HuH-7.5 (cell line): ENCODE results near the gene KLF7.

ENCODE experiments used
- DNase-seq: peaks from one replicate; pipeline ENCODE4 v3.0.0; 2011; ENCODE audit warnings: low spot score

The KLF7 gene

GRCh38 chr2:207123776-207124391 is 41.9 kb downstream of the KLF7 start:
- DNase-seq, result no peak

GRCh38 chr2:207123335-207123744 is 42.4 kb downstream of the KLF7 start:
- no peak for DNase-seq

GRCh38 chr2:207122651-207123334 is 43.0 kb downstream of the KLF7 start:
- no peak for DNase-seq

GRCh38 chr2:207121784-207122183 is 44.0 kb downstream of the KLF7 start:
- no peak for DNase-seq

GRCh38 chr2:207119048-207119447 is 46.7 kb downstream of the KLF7 start:
- DNase-seq, result no peak

- DNase-seq, result no peak
These were observed 48.1 kb downstream of the KLF7 start for GRCh38 chr2:207117668-207118067.

- DNase-seq, result no peak
These were observed 49.9 kb downstream of the KLF7 start for GRCh38 chr2:207115715-207116364.

GRCh38 chr2:207113414-207113813 is 52.3 kb downstream of the KLF7 start:
- DNase-seq, result no peak

GRCh38 chr2:207112785-207113184 is 53.0 kb downstream of the KLF7 start:
- no peak for DNase-seq

GRCh38 chr2:207112383-207112782 is 53.4 kb downstream of the KLF7 start:
- no peak for DNase-seq

GRCh38 chr2:207111757-207112156 is 54.0 kb downstream of the KLF7 start:
- DNase-seq, result no peak

- DNase-seq, result no peak
These were observed 55.0 kb downstream of the KLF7 start for GRCh38 chr2:207110715-207111114.

- DNase-seq, result no peak
These were observed 55.4 kb downstream of the KLF7 start for GRCh38 chr2:207110310-207110709.

GRCh38 chr2:207109768-207110167 is 56.0 kb downstream of the KLF7 start:
- no peak for DNase-seq

- no peak for DNase-seq
These were observed 57.3 kb downstream of the KLF7 start for GRCh38 chr2:207108440-207108839.

- no peak for DNase-seq
These were observed 58.2 kb downstream of the KLF7 start for GRCh38 chr2:207107551-207107950.

- DNase-seq, result no peak
These were observed 58.6 kb downstream of the KLF7 start for GRCh38 chr2:207107131-207107530.

- no peak for DNase-seq
These were observed 62.6 kb downstream of the KLF7 start for GRCh38 chr2:207103132-207103531.

- no peak for DNase-seq
These were observed 63.8 kb downstream of the KLF7 start for GRCh38 chr2:207101984-207102383.

- DNase-seq, result no peak
These were observed 68.5 kb downstream of the KLF7 start for GRCh38 chr2:207097278-207097677.

GRCh38 chr2:207095963-207096362 is 69.8 kb downstream of the KLF7 start:
- no peak for DNase-seq

GRCh38 chr2:207093234-207093633 is 72.5 kb downstream of the KLF7 start:
- no peak for DNase-seq

GRCh38 chr2:207092818-207093217 is 72.9 kb downstream of the KLF7 start:
- DNase-seq, result no peak

GRCh38 chr2:207091928-207092327 is 73.8 kb downstream of the KLF7 start:
- no peak for DNase-seq
